Loucy (cell line): ENCODE data around the gene MOGAT2.

ENCODE experiments used
- EZH2phosphoT487 ChIP-seq: fragments of 200-600 bp; IDR thresholded peaks from 2 replicates; pipeline ENCODE4 v1.6.1; 2018; ENCODE audit warnings: antibody characterized with exemption, mild to moderate bottlenecking, moderate library complexity, borderline replicate concordance
- TF ChIP-seq, protein P1 (sequence below): fragments of 200-600 bp; sonication (generic); conservative IDR thresholded peaks from 2 replicates; pipeline ENCODE4 v1.5.1; 2014; ENCODE audit warnings: mild to moderate bottlenecking, antibody characterized with exemption, low read length

DNA sequence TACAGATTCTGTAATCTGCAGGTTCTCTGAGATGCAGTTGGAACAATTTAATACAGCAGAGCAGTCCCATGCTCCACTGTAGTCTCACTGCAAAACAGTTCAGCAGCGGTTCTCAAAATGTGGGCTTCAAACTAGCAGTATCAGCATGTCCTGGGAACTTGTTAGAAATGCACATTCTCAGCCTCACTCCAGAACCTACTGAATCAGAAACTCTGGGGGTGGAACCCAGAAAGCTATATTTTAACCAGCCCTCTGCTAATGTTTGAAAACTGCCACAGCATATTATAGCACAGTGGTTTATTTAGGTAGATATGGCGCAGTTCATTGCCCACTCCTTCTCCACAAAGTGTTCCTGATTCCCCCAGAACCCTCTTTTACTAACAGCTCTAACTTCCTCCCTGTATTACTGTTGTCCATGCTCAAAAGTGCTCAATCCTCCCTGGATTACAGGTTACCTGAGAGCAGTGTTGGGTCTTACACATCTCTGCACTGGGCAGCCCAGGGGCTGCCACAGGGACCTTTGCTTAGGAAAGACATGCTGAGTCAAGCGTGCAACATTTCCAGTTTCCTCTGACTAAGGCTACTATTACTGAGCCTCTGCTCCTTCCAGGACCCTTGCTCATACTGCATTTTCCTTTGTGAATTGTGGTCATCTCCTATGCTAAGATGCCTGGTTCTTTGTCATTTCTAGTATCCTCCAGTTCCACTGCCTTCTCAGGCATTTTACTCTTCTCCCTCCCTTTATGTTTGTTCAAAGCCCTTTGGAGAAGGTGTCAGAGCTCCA is 43.3 kb downstream of the MOGAT2 start:
- TF ChIP-seq, protein P1, sequence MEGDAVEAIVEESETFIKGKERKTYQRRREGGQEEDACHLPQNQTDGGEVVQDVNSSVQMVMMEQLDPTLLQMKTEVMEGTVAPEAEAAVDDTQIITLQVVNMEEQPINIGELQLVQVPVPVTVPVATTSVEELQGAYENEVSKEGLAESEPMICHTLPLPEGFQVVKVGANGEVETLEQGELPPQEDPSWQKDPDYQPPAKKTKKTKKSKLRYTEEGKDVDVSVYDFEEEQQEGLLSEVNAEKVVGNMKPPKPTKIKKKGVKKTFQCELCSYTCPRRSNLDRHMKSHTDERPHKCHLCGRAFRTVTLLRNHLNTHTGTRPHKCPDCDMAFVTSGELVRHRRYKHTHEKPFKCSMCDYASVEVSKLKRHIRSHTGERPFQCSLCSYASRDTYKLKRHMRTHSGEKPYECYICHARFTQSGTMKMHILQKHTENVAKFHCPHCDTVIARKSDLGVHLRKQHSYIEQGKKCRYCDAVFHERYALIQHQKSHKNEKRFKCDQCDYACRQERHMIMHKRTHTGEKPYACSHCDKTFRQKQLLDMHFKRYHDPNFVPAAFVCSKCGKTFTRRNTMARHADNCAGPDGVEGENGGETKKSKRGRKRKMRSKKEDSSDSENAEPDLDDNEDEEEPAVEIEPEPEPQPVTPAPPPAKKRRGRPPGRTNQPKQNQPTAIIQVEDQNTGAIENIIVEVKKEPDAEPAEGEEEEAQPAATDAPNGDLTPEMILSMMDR, result no peak
- TF ChIP-seq EZH2phosphoT487, result no peak
